Lower lobe of right lung (tissue), 2 donors: ENCODE results near the gene FXYD7. TPM values are rescaled to one million over a fixed set of nuclear protein-coding genes. Genes with fewer than 3 reads are reported as not detected.
"Not testable (repeated sequence)": the region's sequence is repeated elsewhere in the genome, so short reads cannot be mapped to it uniquely, and the experiment has no call there.

Experiments
- ATAC-seq, 2 donors: fragments of 200-7000 bp; cut with Tn5 transposase; one replicate each; pipeline ENCODE4 v1.9.1; 2020 to 2022; ENCODE audit warnings: mild to moderate bottlenecking in 2 of 2, moderate library complexity in 2 of 2
- DNase-seq: peaks from one replicate; pipeline ENCODE4 v3.0.0-alpha.2; 2020
- H3K27ac ChIP-seq: fragments of 200-600 bp; one replicate; pipeline ENCODE4 v1.8.0; 2022
- H3K27me3 ChIP-seq: fragments of 200-600 bp; one replicate; pipeline ENCODE4 v1.8.0; 2022; ENCODE audit warnings: low read depth
- H3K36me3 ChIP-seq: fragments of 200-600 bp; one replicate; pipeline ENCODE4 v1.8.0; 2022; ENCODE audit warnings: mild to moderate bottlenecking
- H3K4me1 ChIP-seq: fragments of 200-600 bp; one replicate; pipeline ENCODE4 v1.8.0; 2022
- H3K4me3 ChIP-seq: fragments of 200-600 bp; one replicate; pipeline ENCODE4 v1.8.0; 2022; ENCODE audit warnings: mild to moderate bottlenecking
- H3K9me3 ChIP-seq: fragments of 200-600 bp; one replicate; pipeline ENCODE4 v1.8.0; 2022
- intact Hi-C: fragments of 100-400 bp; cut with DNase I; formaldehyde crosslinking; loops from one replicate; pipeline ENCODE4 v1.11.0; 2022
- total RNA-seq: library from RNA; stranded (reverse); fragmentation: NEBNext Ultra II Directional; extraction: Animal tissue kit (Norgen Biotek cat#: 25700); gene quantifications from one replicate; pipeline ENCODE4 v1.2.1, GENCODE V29; 2021
- TF ChIP-seq, protein P1 (sequence below): fragments of 200-600 bp; IDR thresholded peaks from one replicate; pipeline ENCODE4 v1.8.0; 2022; ENCODE audit warnings: antibody characterized with exemption, mild to moderate bottlenecking
- donor health status: DM: no; HTN: yes; CAD: no; lungs with severe emphysema.

The FXYD7 gene
- total RNA-seq, 1 donor from 2014 or later = not detected

DNA sequence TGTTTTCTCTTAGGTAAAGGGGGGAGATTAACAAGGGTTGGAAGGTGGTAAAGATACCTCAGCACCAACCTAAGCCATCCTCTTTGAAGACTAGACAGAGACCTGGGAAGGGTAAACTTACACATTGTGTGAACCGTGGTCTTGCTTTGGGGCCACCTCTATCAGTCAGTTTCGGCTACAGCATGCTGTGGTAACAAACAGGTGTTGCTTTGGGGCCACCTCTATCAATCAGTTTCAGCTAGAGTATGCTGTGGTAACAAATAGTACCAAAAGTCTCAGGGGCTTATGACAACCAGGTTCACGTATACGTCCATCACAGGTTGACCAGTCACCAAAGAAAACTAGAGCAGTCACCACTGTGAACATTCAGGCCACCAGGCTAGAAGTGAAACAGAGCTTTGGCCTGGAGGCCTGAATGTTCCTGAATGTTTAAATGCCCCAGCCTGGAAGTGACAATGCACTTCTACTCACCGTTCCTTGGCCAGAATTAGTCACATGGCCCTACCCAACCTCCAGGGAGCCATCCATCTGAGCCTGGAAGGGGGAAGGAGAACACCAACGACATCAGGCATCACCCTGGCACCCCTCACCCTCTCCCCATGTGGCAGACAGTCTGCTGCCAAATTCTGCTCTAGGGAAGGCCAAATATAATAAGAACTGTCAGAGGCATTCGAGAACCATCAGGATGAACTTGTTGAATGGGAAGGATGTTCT is 3.8 kb downstream of the FXYD7 start:
- no peak for ATAC-seq
- no peak overlapping the region for H3K27ac ChIP-seq
- TF ChIP-seq, protein P1, sequence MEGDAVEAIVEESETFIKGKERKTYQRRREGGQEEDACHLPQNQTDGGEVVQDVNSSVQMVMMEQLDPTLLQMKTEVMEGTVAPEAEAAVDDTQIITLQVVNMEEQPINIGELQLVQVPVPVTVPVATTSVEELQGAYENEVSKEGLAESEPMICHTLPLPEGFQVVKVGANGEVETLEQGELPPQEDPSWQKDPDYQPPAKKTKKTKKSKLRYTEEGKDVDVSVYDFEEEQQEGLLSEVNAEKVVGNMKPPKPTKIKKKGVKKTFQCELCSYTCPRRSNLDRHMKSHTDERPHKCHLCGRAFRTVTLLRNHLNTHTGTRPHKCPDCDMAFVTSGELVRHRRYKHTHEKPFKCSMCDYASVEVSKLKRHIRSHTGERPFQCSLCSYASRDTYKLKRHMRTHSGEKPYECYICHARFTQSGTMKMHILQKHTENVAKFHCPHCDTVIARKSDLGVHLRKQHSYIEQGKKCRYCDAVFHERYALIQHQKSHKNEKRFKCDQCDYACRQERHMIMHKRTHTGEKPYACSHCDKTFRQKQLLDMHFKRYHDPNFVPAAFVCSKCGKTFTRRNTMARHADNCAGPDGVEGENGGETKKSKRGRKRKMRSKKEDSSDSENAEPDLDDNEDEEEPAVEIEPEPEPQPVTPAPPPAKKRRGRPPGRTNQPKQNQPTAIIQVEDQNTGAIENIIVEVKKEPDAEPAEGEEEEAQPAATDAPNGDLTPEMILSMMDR = no peak
- intact Hi-C loops = no loop called here
- DNase-seq = no peak
- H3K36me3 ChIP-seq = no peaks in the 10 kb centered on the region
- peaks cover 18% of the 10 kb centered on the region for H3K27me3 ChIP-seq
- no peaks in the 10 kb centered on the region for H3K9me3 ChIP-seq
- no peak overlapping the region for H3K4me3 ChIP-seq
- H3K4me1 ChIP-seq = peaks cover 10% of the 10 kb centered on the region

DNA sequence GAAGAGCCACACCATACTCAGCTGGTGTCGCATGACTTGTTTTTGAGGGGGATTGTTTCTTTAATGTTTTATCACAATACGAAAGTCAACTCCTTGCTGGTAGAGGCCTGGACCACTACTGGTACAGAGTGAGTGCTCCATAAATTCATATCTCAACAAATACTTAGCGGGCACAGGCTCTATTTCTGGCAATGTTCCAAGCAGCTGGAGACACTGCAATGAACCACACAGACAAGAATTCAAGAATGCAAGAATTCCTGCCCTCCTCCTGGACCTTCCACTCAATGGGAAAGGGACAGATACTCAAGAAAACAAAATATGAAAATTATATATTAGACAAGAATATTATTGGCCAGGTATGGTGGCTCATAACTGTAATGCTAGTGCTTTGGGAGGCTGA is 6.4 kb downstream of the FXYD7 start:
- Histone ChIP-seq H3K4me1 (peaks cover 14% of the 10 kb centered on the region), H3K4me3 (no peak overlapping the region), H3K36me3 (no peaks in the 10 kb centered on the region), H3K9me3 (no peaks in the 10 kb centered on the region), H3K27me3 (peaks cover 3% of the 10 kb centered on the region), H3K27ac (no peak overlapping the region)
- no peak for ATAC-seq
- TF ChIP-seq, protein P1 = no peak
- no peak for DNase-seq
- intact Hi-C loops = no loop called here

DNA sequence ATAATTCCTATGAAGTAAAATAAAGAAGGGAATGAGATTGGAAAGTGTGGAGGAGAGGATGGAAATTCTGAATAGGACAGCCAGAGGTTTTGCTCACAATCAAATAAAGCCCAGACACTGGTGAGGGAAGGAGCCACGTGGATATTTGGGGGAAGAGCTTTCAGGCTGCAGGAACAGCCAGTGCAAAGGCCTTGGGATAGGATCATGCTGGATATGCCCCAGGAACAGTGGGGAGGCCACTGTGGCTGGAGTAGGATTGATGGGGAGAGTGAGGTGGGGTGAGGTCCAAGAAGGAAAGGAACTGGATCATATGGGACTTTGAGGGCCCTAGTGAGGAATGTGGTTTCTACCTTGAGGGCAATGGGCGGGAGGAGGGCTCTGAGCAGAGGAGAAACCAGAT is 7.4 kb downstream of the FXYD7 start:
- H3K27ac ChIP-seq = no peak overlapping the region
- intact Hi-C loops = no loop called here

DNA sequence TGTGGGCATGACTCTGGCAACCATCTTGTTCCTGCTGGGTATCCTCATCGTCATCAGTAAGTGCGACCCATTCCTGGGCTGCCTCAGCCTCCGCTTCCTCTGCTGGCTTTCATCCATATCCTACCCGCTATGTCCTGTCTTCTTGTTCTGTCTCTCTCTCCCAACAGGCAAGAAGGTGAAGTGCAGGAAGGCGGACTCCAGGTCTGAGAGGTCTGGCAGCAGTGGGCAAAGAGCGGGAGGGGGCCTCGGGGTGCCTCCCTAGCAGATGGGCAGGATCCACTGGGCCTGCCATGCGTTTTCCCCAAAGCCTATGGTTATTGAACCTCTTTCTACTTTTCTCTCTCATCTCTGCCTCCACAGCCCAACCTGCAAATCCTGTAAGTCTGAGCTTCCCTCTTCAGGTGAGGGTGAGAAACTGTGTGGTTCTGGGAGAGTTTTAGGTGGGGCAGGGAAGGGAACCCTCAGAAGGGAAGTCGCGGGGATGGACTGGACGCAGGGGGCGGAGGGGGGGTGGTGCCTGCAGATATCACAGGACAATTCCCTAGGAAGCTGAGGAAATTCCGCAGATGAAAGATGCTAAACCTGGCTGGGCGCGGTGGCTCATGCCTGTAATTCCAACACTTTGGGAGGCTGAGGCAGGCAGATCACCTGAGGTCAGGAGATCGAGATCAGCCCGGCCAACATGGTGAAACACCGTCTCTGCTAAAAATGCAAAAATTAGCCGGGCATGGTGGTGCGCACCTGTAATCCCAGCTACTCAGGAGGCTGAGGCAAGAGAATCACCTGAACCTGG is 8.4 kb downstream of the FXYD7 start:
- TF ChIP-seq, protein P1 = no peak
- no peak overlapping the region for H3K4me3 ChIP-seq
- H3K9me3 ChIP-seq = no peaks in the 10 kb centered on the region
- H3K27me3 ChIP-seq = peaks cover 3% of the 10 kb centered on the region
- no peak for ATAC-seq
- H3K27ac ChIP-seq = no peak overlapping the region
- intact Hi-C loops = no loop called here
- H3K4me1 ChIP-seq = peaks cover 21% of the 10 kb centered on the region
- H3K36me3 ChIP-seq = no peaks in the 10 kb centered on the region
- no peak for DNase-seq

More for the DNA sequence above, 7.4 kb downstream of the FXYD7 start:
- no peaks in the 10 kb centered on the region for H3K36me3 ChIP-seq
- peaks cover 21% of the 10 kb centered on the region for H3K4me1 ChIP-seq
- peaks cover 3% of the 10 kb centered on the region for H3K27me3 ChIP-seq
- no peaks in the 10 kb centered on the region for H3K9me3 ChIP-seq
- no peak for ATAC-seq
- DNase-seq = no peak
- no peak overlapping the region for H3K4me3 ChIP-seq
- TF ChIP-seq, protein P1 = no peak

DNA sequence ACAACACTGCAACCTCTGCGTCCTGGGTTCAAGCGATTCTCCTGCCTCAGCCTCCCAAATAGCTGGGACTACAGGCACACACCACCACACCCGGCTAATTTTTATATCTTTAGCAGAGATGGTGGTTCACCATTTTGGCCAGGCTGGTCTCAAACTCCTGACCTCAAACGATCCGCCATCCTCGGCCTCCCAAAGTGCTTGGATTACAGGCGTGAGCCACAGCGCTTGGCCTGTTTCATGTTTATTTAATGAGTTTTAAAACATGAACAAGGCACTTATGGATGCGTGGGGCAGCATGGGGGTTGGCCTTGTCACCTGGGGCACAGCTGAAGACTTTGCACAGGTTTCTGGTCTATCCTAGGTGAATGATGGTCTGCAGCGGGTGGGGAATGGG is 10.1 kb downstream of the FXYD7 start:
- peaks cover 14% of the 10 kb centered on the region for H3K36me3 ChIP-seq
- ATAC-seq, H3K9me3 ChIP-seq, DNase-seq, H3K4me3 ChIP-seq, H3K27me3 ChIP-seq, intact Hi-C loops, H3K27ac ChIP-seq: not testable (repeated sequence)
- peaks cover 21% of the 10 kb centered on the region for H3K4me1 ChIP-seq
